HepG2 (cell line): Measurements from ENCODE around the gene CPVL. TPM values are rescaled to one million over a fixed set of nuclear protein-coding genes. Genes with fewer than 3 reads are reported as not detected.

Source experiments
- ADNP ChIP-seq: sonication (generic); formaldehyde crosslinking; IDR thresholded peaks from 2 replicates; pipeline ENCODE4 v1.4.0; 2020; ENCODE audit warnings: missing genetic modification reagents
- ARNT ChIP-seq: fragments of 450-650 bp; IDR thresholded peaks from 2 replicates; pipeline ENCODE4 v1.6.1; 2017
- CCDC6 ChIP-seq: sonication (generic); formaldehyde crosslinking; IDR thresholded peaks from 2 replicates; pipeline ENCODE4 v1.8.1; 2022; ENCODE audit warnings: mild to moderate bottlenecking, missing genetic modification reagents, moderate library complexity
- CREB1 ChIP-seq, 2 experiments: fragments of 450-650 bp in 1 of 2; IDR thresholded peaks; 2 replicates each; pipeline ENCODE4 v1.6.1; 2016 to 2017; ENCODE audit warnings: control low read depth in 1 of 2, mild to moderate bottlenecking in 1 of 2, missing compliant biosample characterization in 1 of 2, missing genetic modification characterization in 1 of 2
- GATAD2A ChIP-seq: IDR thresholded peaks from 2 replicates; pipeline ENCODE4 v1.6.1; 2016
- MAFK ChIP-seq, 2 experiments: IDR thresholded peaks in 1 of 2; conservative IDR thresholded peaks in 1 of 2; 2 replicates each; pipeline ENCODE4 v1.6.1; 2011; ENCODE audit warnings: improper control_type of control experiment in 2 of 2, low read length in 2 of 2
- MIER3 ChIP-seq: IDR thresholded peaks from 2 replicates; pipeline ENCODE4 v1.6.1; 2016; ENCODE audit warnings: missing compliant biosample characterization, borderline replicate concordance
- RXRB ChIP-seq: IDR thresholded peaks from 2 replicates; pipeline ENCODE4 v1.6.1; 2016; ENCODE audit warnings: borderline replicate concordance, missing genetic modification reagents, missing compliant biosample characterization
- STAG1 ChIP-seq: sonication (generic); formaldehyde crosslinking; IDR thresholded peaks from 2 replicates; pipeline ENCODE4 v1.4.0; 2020; ENCODE audit warnings: missing genetic modification reagents
- SUZ12 ChIP-seq: fragments of 150-350 bp; IDR thresholded peaks from 2 replicates; pipeline ENCODE4 v1.6.1; 2014; ENCODE audit warnings: low read depth, low read length
- ZFP82 ChIP-seq: sonication (generic); formaldehyde crosslinking; IDR thresholded peaks from 2 replicates; pipeline ENCODE4 v1.5.1; 2020; ENCODE audit warnings: mild to moderate bottlenecking, missing genetic modification reagents, borderline replicate concordance
- ZNF605 ChIP-seq: sonication (generic); formaldehyde crosslinking; IDR thresholded peaks from 2 replicates; pipeline ENCODE4 v1.8.0; 2022; ENCODE audit warnings: mild to moderate bottlenecking, missing genetic modification reagents
- ZNF652 ChIP-seq: IDR thresholded peaks from 2 replicates; pipeline ENCODE4 v1.6.1; 2016; ENCODE audit warnings: low read depth, borderline replicate concordance
- ZNF878 ChIP-seq: sonication (generic); formaldehyde crosslinking; IDR thresholded peaks from 2 replicates; pipeline ENCODE4 v1.8.1; 2023; ENCODE audit warnings: mild to moderate bottlenecking, missing genetic modification reagents, moderate library complexity
- polyA plus RNA-seq, 8 experiments: library from polyadenylated mRNA; depleted of rRNA in 3 of 8; stranded (reverse) in 7 of 8; unstranded in 1 of 8; fragments of >200 nt; fragmentation: Illumina TruSeq in 4 of 8; extraction: Trizol in 4 of 8; gene quantifications; 2 replicates each; pipeline versions ENCODE4 v1.2.1 to v1.2.3, GENCODE V29; 2011 to 2016; ENCODE audit warnings: low read depth in 4 of 8, missing spikeins in 1 of 8, mixed read lengths in 1 of 8; ENCODE audit not compliant: insufficient read depth in 1 of 8
- total RNA-seq, 5 experiments: library from RNA; depleted of rRNA; stranded (reverse); fragments of >200 nt; fragmentation: Illumina TruSeq; extraction: Trizol; gene quantifications; 2 replicates each; pipeline ENCODE4 v1.2.3, GENCODE V29; 2016; ENCODE audit warnings: low read depth in 1 of 5
- TF ChIP-seq, protein P1 (sequence below): sonication (generic); formaldehyde crosslinking; IDR thresholded peaks from 2 replicates; pipeline ENCODE4 v1.4.0; 2020; ENCODE audit warnings: missing genetic modification reagents, borderline replicate concordance
- TF ChIP-seq, protein P2 (sequence below): sonication (generic); formaldehyde crosslinking; IDR thresholded peaks from 2 replicates; pipeline ENCODE4 v1.4.0; 2020; ENCODE audit warnings: missing genetic modification reagents, borderline replicate concordance
- TF ChIP-seq, protein P3 (sequence below): sonication (generic); formaldehyde crosslinking; IDR thresholded peaks from 2 replicates; pipeline ENCODE4 v1.5.1; 2020; ENCODE audit warnings: mild to moderate bottlenecking, moderate library complexity, missing genetic modification reagents

Gene CPVL
- total and polyA plus RNA-seq, 2 of the 13 experiments (the other 11 are each of a cell fraction or from before 2014, with no cell fraction given), result 59.2 to 294 TPM

DNA sequence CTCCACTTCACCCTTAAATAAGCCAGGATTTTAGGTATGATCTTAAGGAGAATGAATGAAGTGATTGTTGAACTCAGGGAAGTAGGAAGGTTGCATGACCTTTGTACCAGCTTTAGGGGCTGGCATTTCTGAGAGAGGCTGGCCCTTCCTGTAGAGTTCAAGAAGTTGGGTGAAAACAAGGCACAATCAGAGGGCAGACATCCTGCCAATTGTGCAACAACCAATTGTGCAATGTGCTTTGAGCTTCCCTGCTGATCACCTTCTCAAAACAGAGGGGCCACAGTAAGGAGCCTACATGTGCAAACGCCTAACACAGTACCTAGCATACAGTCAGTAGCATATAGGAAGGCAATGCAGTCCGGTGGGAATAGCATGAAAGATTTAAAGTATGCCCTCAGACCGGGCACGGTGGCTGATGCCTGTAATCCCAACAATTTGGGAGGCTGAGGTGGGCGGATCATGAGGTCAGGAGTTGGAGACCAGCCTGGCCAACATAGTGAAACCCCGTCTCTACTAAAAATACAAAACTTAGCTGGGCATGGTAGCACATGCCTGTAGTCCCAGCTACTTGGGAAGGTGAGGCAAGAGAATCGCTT, 5.4 kb downstream of the CPVL start (continued):
- TF ChIP-seq MIER3 (CRISPR knock-in tag), result peak; percentile 96; the same call in 1 of the 2 replicates
- peak; percentile 100 for TF ChIP-seq GATAD2A (CRISPR knock-in tag)
- TF ChIP-seq, protein P1, sequence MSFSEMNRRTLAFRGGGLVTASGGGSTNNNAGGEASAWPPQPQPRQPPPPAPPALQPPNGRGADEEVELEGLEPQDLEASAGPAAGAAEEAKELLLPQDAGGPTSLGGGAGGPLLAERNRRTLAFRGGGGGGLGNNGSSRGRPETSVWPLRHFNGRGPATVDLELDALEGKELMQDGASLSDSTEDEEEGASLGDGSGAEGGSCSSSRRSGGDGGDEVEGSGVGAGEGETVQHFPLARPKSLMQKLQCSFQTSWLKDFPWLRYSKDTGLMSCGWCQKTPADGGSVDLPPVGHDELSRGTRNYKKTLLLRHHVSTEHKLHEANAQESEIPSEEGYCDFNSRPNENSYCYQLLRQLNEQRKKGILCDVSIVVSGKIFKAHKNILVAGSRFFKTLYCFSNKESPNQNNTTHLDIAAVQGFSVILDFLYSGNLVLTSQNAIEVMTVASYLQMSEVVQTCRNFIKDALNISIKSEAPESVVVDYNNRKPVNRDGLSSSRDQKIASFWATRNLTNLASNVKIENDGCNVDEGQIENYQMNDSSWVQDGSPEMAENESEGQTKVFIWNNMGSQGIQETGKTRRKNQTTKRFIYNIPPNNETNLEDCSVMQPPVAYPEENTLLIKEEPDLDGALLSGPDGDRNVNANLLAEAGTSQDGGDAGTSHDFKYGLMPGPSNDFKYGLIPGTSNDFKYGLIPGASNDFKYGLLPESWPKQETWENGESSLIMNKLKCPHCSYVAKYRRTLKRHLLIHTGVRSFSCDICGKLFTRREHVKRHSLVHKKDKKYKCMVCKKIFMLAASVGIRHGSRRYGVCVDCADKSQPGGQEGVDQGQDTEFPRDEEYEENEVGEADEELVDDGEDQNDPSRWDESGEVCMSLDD, result no peak; the same call in 1 of the 2 replicates
- peak; percentile 77; the same call in 1 of the 2 replicates for TF ChIP-seq CCDC6 (CRISPR knock-in tag)
- peak; percentile 97 for TF ChIP-seq RXRB (CRISPR knock-in tag)
- TF ChIP-seq ZNF878 (CRISPR knock-in tag), result peak; percentile 64; the same call in 1 of the 2 replicates
- TF ChIP-seq ARNT, result no peak
- no peak for TF ChIP-seq CREB1 (IDR thresholded peaks at IDR 0.05)
- peak; percentile 69 for TF ChIP-seq CREB1 (CRISPR knock-in tag; IDR thresholded peaks at IDR 0.05)
- TF ChIP-seq SUZ12, result no peak
- TF ChIP-seq, protein P2, sequence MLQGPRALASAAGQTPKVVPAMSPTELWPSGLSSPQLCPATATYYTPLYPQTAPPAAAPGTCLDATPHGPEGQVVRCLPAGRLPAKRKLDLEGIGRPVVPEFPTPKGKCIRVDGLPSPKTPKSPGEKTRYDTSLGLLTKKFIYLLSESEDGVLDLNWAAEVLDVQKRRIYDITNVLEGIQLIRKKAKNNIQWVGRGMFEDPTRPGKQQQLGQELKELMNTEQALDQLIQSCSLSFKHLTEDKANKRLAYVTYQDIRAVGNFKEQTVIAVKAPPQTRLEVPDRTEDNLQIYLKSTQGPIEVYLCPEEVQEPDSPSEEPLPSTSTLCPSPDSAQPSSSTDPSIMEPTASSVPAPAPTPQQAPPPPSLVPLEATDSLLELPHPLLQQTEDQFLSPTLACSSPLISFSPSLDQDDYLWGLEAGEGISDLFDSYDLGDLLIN, result no peak
- no peak for TF ChIP-seq MAFK (conservative IDR thresholded peaks at IDR 0.05 in 1 of 2, IDR thresholded peaks at IDR 0.05 in 1 of 2; ENCODE audit: low read length in 2 of 2)
- TF ChIP-seq ZFP82 (CRISPR knock-in tag), result no peak
- no peak for TF ChIP-seq STAG1 (CRISPR knock-in tag)
- no peak for TF ChIP-seq ADNP (CRISPR knock-in tag)
- peak; percentile 38; the same call in 1 of the 2 replicates for TF ChIP-seq ZNF605 (CRISPR knock-in tag)
- TF ChIP-seq, protein P3, sequence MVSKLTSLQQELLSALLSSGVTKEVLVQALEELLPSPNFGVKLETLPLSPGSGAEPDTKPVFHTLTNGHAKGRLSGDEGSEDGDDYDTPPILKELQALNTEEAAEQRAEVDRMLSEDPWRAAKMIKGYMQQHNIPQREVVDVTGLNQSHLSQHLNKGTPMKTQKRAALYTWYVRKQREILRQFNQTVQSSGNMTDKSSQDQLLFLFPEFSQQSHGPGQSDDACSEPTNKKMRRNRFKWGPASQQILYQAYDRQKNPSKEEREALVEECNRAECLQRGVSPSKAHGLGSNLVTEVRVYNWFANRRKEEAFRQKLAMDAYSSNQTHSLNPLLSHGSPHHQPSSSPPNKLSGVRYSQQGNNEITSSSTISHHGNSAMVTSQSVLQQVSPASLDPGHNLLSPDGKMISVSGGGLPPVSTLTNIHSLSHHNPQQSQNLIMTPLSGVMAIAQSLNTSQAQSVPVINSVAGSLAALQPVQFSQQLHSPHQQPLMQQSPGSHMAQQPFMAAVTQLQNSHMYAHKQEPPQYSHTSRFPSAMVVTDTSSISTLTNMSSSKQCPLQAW (CRISPR knock-in tag), result peak; percentile 61; the same call in 1 of the 2 replicates
- peak; percentile 52; the same call in 1 of the 2 replicates for TF ChIP-seq ZNF652 (CRISPR knock-in tag)
